HFF-Myc (cell line): ENCODE measurements around the gene TUBGCP4.
A peak's percentile ranks its signal among the peaks of the same experiment; 100 is the strongest.
"Not testable (repeated sequence)": the region's sequence is repeated elsewhere in the genome, so short reads cannot be mapped to it uniquely, and the experiment has no call there.

Experiments
- DNase-seq: peaks from one replicate; pipeline ENCODE4 v3.0.0-alpha.2; 2011; ENCODE audit warnings: low read depth; ENCODE audit errors: extremely low read depth
- H3K4me3 ChIP-seq: replicated peaks from 2 replicates; pipeline ENCODE4 v1.5.1; 2011; ENCODE audit warnings: low read depth, mild to moderate bottlenecking, control low read depth, low read length
- TF ChIP-seq, protein P1 (sequence below): IDR thresholded peaks from 2 replicates; pipeline ENCODE4 v1.5.1; 2012; ENCODE audit warnings: mild to moderate bottlenecking, low read depth, low read length, control low read depth; ENCODE audit errors: missing control alignments

Gene TUBGCP4

DNA sequence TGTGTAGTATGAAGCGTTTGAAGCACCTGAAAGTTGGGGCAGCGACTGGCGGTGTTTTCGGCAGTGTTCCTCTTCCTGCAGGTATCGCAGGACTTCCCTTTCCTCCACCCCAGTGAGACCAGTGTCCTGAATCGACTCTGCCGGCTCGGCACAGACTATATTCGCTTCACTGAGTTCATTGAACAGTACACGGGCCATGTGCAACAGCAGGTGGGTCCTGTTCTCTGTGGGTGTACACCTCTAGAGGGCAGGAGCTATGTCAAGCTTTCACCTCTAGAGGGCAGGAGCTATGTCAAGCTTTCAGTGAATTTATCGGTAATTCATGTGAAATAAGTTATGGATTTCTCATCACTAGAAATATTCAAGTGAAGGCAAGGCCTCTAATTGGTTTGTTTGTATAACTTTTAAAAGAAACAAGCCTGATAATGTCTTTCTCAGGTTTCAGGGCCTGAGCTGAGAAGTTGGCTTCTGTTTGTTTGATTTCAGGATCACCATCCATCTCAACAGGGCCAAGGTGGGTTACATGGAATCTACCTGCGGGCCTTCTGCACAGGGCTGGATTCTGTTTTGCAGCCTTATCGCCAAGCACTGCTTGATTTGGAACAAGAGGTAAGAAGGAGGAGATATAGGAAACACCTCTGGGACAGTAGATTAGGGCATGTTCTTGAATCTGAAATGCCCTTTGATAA, 5.3 kb downstream of the TUBGCP4 start:
- no peak for DNase-seq
- no peak overlapping the region for H3K4me3 ChIP-seq
- TF ChIP-seq, protein P1, sequence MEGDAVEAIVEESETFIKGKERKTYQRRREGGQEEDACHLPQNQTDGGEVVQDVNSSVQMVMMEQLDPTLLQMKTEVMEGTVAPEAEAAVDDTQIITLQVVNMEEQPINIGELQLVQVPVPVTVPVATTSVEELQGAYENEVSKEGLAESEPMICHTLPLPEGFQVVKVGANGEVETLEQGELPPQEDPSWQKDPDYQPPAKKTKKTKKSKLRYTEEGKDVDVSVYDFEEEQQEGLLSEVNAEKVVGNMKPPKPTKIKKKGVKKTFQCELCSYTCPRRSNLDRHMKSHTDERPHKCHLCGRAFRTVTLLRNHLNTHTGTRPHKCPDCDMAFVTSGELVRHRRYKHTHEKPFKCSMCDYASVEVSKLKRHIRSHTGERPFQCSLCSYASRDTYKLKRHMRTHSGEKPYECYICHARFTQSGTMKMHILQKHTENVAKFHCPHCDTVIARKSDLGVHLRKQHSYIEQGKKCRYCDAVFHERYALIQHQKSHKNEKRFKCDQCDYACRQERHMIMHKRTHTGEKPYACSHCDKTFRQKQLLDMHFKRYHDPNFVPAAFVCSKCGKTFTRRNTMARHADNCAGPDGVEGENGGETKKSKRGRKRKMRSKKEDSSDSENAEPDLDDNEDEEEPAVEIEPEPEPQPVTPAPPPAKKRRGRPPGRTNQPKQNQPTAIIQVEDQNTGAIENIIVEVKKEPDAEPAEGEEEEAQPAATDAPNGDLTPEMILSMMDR: peak; percentile 87

DNA sequence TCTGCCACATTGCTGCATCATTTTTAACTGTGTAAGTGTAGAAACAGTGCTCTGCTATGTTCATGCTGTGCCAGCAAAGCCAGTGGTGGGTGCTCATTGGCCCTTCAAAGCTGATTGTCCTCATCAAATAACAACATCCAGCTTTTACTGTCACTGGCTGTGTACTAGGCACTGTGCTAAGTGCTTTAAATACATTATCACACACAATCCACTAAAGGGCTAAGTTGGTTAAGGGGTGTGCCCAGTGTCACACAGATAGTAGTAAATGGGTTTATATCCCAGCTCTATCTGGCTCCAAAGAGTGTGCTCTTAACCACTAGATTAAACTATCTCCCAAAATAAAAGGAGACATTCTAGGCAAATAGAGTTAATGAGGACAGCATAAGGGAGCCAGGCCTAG, 7.7 kb downstream of the TUBGCP4 start:
- TF ChIP-seq, protein P1: no peak
- DNase-seq: no peak
- H3K4me3 ChIP-seq: no peak overlapping the region

DNA sequence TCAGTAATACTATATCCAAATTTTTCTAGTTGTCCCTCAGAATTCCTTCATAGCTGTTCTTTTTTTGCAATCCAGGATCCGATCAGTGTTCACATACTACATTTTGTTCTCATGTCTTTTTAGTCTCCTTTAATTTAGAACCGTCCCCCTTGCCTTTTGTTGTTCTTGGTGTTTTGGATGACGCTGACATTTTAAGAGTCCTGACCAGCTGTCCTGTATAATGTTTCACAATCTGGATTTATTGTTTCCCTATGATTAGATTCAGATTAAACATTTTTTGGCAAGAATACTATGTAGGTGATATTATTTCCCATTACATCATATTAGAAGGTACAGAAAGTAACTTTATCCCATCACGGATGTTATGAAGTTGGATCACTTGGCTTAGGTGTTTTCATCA, 11.4 kb downstream of the TUBGCP4 start:
- no peak overlapping the region for H3K4me3 ChIP-seq
- TF ChIP-seq, protein P1: no peak
- no peak for DNase-seq

DNA sequence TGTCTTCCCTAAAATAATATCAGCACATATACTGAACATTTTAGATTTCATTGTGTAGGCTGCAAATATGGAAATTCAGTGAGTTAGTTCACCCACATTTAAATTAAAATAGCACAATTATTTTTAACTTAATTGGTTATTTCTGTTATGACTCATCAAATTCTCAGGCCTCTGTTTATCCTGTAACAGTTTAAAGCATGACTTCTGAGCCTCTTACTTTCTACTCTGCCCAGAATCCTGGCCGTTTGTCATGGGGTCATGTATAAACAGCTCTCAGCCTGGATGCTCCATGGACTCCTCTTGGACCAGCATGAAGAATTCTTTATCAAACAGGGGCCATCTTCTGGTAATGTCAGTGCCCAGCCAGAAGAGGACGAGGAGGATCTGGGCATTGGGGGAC, 12.2 kb downstream of the TUBGCP4 start:
- TF ChIP-seq, protein P1: no peak
- no peak overlapping the region for H3K4me3 ChIP-seq
- DNase-seq: no peak

DNA sequence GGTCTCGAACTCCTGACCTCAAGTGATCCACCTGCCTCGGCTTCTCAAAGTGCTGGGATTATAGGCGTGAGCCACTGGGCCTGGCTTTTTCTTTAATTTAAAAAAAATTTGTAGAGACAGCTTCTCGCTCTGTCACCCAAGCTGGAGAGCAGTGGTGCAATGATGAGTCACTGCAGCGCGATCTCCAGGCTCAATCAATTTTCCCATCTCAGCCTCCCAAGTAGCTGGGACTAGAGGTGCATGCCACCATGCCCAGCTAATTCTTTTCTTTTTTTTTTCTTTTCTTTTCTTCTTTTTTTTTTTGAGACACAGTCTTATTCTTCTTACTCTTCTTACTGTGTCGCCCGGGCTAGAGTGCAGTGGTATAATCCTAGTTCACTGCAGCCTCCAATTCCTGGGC, 19.8 kb downstream of the TUBGCP4 start:
- TF ChIP-seq, protein P1: no peak
- no peak overlapping the region for H3K4me3 ChIP-seq
- no peak for DNase-seq

DNA sequence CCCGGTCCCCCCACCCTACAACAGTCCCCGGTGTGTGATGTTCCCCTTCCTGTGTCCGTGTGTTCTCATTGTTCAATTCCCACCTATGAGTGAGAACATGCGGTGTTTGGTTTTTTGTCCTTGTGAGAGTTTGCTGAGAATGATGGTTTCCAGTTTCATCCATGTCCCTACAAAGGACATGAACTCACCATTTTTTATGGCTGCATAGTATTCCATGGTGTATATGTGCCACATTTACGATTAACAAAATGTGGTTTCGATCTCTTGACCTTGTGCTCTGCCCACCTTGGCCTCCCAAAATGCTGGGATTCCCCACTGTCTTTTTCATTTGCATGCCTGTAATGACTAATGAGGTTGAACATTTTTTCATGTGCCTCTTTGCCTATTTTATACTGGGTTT, 22.7 kb downstream of the TUBGCP4 start:
- not testable (repeated sequence) for H3K4me3 ChIP-seq

DNA sequence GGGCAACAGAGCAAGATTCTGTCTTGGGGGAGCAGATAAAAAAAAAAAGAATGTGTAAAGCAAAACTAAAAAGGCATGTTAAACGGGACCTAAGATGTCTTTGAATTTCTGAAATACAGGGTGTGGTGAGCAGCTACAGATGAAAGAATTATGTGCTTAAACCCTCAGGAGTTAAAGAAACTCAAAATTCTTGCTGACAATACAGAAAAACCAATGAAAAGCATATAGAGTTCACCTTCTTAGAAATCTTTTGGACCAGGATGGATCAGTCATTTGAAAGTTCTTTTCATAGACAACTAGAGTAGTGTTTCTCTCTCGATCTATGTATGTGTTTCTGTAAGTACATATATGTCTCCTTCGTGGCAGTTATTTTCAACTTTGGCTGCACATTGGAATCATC, 31.4 kb downstream of the TUBGCP4 start:
- DNase-seq: no peak
- TF ChIP-seq, protein P1: no peak
- H3K4me3 ChIP-seq: no peak overlapping the region

More for the DNA sequence above, 22.7 kb downstream of the TUBGCP4 start:
- not testable (repeated sequence) for DNase-seq
